Neural cell (in vitro differentiated cells): ENCODE measurements around the gene NOS1AP. TPM values are rescaled to one million over a fixed set of nuclear protein-coding genes. Genes with fewer than 3 reads are reported as not detected.

Source experiments
- H2AFZ ChIP-seq: fragments of 200-600, 300-800 bp; sonication (generic), shearing (Covaris generic); 2 replicates; pipeline ENCODE4 v1.6.0; 2014; ENCODE audit warnings: low read depth, mild to moderate bottlenecking, antibody characterized with exemption, low read length, moderate library complexity
- H3F3A ChIP-seq: fragments of 200-600 bp; shearing (Covaris generic); 2 replicates; pipeline ENCODE4 v1.6.1; 2016; ENCODE audit warnings: mild to moderate bottlenecking, moderate library complexity, mixed read lengths, antibody characterized with exemption, low read length; ENCODE audit not compliant: insufficient read depth, poor library complexity, severe bottlenecking
- H3K27ac ChIP-seq: fragments of 200-600, 300-800 bp; sonication (generic), shearing (Covaris generic); 2 replicates; pipeline ENCODE4 v1.5.1; 2014; ENCODE audit warnings: mild to moderate bottlenecking, low read length, moderate library complexity
- H3K27me3 ChIP-seq: fragments of 300-800, 200-600 bp; sonication (generic), shearing (Covaris generic); 2 replicates; pipeline ENCODE4 v1.6.0; 2014; ENCODE audit warnings: mild to moderate bottlenecking, low read depth, low read length, moderate library complexity; ENCODE audit not compliant: insufficient read depth
- H3K36me3 ChIP-seq: fragments of 300-800, 200-600 bp; sonication (generic), shearing (Covaris generic); 2 replicates; pipeline ENCODE4 v1.5.1; 2014; ENCODE audit warnings: mild to moderate bottlenecking, antibody characterized with exemption, low read length, moderate library complexity; ENCODE audit not compliant: insufficient read depth
- H3K4me2 ChIP-seq: fragments of 300-800, 200-600 bp; sonication (generic), shearing (Covaris generic); 2 replicates; pipeline ENCODE4 v1.6.0; 2014; ENCODE audit warnings: mild to moderate bottlenecking, low read length
- H3K4me3 ChIP-seq: fragments of 300-800, 200-600 bp; sonication (generic), shearing (Covaris generic); 2 replicates; pipeline ENCODE4 v1.5.1; 2014; ENCODE audit warnings: mild to moderate bottlenecking, low read length, moderate library complexity
- H3K79me2 ChIP-seq: fragments of 200-600 bp; shearing (Covaris generic); replicated peaks from 2 replicates; pipeline ENCODE4 v1.6.0; 2014; ENCODE audit warnings: mild to moderate bottlenecking, low read length, moderate library complexity; ENCODE audit not compliant: insufficient read depth
- H3K9ac ChIP-seq: fragments of 300-800, 200-600 bp; sonication (generic), shearing (Covaris generic); 2 replicates; pipeline ENCODE4 v1.6.1; 2016; ENCODE audit warnings: mild to moderate bottlenecking, low read length, mixed read lengths
- H3K9me2 ChIP-seq: fragments of 200-600 bp; shearing (Covaris generic); 2 replicates; pipeline ENCODE4 v1.6.1; 2016; ENCODE audit warnings: mild to moderate bottlenecking, low read length, mixed read lengths; ENCODE audit not compliant: insufficient read depth
- H3K9me3 ChIP-seq: fragments of 200-600, 300-800 bp; sonication (generic), shearing (Covaris generic); 2 replicates; pipeline ENCODE4 v1.6.1; 2016; ENCODE audit warnings: mild to moderate bottlenecking, mixed run types, low read length, moderate library complexity, mixed read lengths
- H4K20me1 ChIP-seq: fragments of 200-600 bp; shearing (Covaris generic); 2 replicates; pipeline ENCODE4 v1.6.1; 2016; ENCODE audit warnings: mild to moderate bottlenecking, mixed run types; ENCODE audit not compliant: insufficient read depth
- EZH2 ChIP-seq: fragments of 200-600, 300-800 bp; shearing (Covaris generic), sonication (generic); IDR thresholded peaks from 2 replicates; pipeline ENCODE4 v1.6.1; 2014; ENCODE audit warnings: antibody characterized with exemption, low read length, borderline replicate concordance, mild to moderate bottlenecking; ENCODE audit not compliant: insufficient read depth, poor library complexity, severe bottlenecking
- MXI1 ChIP-seq: fragments of 450-650 bp; conservative IDR thresholded peaks from 2 replicates; pipeline ENCODE4 v1.6.1; 2014; ENCODE audit warnings: antibody characterized with exemption, mild to moderate bottlenecking; ENCODE audit not compliant: poor library complexity, severe bottlenecking
- POLR2AphosphoS5 ChIP-seq: IDR thresholded peaks from 2 replicates; pipeline ENCODE4 v1.6.1; 2012
- RAD21 ChIP-seq: fragments of 450-650 bp; conservative IDR thresholded peaks from 2 replicates; pipeline ENCODE4 v1.6.1; 2014; ENCODE audit warnings: antibody characterized with exemption, mild to moderate bottlenecking, moderate library complexity
- SMC3 ChIP-seq: fragments of 450-650 bp; conservative IDR thresholded peaks from 2 replicates; pipeline ENCODE4 v1.6.1; 2014; ENCODE audit warnings: antibody characterized with exemption, mild to moderate bottlenecking, moderate library complexity; ENCODE audit not compliant: poor library complexity
- TAF1 ChIP-seq: IDR thresholded peaks from 2 replicates; pipeline ENCODE4 v1.6.1; 2012; ENCODE audit warnings: low read depth
- polyA plus RNA-seq: library from polyadenylated mRNA; depleted of rRNA; stranded (reverse); fragments of >200 nt; gene quantifications from 2 replicates; pipeline ENCODE4 v1.2.3, GENCODE V29; 2014
- TF ChIP-seq, protein P1 (sequence below): fragments of 450-650 bp; IDR thresholded peaks from 2 replicates; pipeline ENCODE4 v1.5.1; 2014; ENCODE audit warnings: antibody characterized with exemption, mild to moderate bottlenecking, moderate library complexity; ENCODE audit not compliant: poor library complexity, severe bottlenecking
- TF ChIP-seq, protein P2 (sequence below): IDR thresholded peaks from 2 replicates; pipeline ENCODE4 v1.6.1; 2012; ENCODE audit warnings: borderline replicate concordance

Gene NOS1AP
- polyA plus RNA-seq, 1 donor from 2014 or later, result 5.3 TPM

DNA sequence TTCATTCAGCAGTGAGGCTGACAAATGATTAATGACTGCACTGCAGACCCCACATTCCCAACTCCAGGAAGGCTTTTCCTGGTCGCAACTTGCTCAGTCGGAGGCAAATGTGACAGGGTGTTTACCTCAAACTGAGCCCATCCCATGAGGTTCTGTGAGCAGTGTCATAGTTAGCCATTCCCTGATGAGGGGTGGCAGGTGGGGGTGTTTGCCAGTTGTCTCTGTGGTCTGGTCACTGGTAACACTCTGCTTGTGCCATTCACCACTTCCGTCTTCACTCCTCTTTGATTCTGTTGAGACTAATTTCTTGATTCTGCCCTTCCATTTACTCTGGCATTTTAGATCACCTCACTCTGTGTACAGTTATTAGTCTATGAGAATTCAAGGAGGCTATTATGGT, 73.5 kb downstream of the NOS1AP start:
- Histone ChIP-seq H3K27ac (no peak overlapping the region), H3K4me3 (no peak overlapping the region), H2AFZ (no peak overlapping the region), H3F3A (peaks cover 6% of the 10 kb centered on the region), H3K79me2 (peaks cover 37% of the 10 kb centered on the region), H3K36me3 (no peaks in the 10 kb centered on the region), H3K27me3 (no peaks in the 10 kb centered on the region), H3K9ac (no peak overlapping the region), H3K9me3 (no peaks in the 10 kb centered on the region), H3K9me2 (no peaks in the 10 kb centered on the region), H3K4me2 (no peak overlapping the region), H4K20me1 (no peaks in the 10 kb centered on the region)
- TF ChIP-seq TAF1, result no peak
- TF ChIP-seq POLR2AphosphoS5, result no peak
- no peak for TF ChIP-seq MXI1
- no peak for TF ChIP-seq SMC3
- no peak for TF ChIP-seq RAD21
- TF ChIP-seq, protein P1, sequence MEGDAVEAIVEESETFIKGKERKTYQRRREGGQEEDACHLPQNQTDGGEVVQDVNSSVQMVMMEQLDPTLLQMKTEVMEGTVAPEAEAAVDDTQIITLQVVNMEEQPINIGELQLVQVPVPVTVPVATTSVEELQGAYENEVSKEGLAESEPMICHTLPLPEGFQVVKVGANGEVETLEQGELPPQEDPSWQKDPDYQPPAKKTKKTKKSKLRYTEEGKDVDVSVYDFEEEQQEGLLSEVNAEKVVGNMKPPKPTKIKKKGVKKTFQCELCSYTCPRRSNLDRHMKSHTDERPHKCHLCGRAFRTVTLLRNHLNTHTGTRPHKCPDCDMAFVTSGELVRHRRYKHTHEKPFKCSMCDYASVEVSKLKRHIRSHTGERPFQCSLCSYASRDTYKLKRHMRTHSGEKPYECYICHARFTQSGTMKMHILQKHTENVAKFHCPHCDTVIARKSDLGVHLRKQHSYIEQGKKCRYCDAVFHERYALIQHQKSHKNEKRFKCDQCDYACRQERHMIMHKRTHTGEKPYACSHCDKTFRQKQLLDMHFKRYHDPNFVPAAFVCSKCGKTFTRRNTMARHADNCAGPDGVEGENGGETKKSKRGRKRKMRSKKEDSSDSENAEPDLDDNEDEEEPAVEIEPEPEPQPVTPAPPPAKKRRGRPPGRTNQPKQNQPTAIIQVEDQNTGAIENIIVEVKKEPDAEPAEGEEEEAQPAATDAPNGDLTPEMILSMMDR, result no peak

DNA sequence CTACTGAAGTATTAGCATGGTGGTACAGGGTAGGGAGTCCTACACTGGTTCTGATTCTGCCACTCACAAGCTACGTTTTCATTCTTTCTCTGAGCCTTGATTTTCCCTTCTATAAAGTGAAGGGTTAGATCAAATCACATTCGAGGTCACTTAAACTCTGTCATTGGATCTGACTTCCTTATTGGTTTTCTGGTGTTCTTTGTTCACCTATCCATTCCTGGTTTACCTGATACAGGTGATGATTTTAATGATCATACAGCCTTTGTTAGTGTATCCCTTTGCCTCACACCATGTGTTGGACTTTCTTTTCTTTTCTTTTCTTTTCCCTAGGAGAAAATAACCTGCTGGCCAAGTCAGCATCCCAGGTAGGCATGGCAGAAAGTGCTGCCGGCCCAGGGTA, 74.8 kb downstream of the NOS1AP start:
- H3K79me2 ChIP-seq, result peaks cover 41% of the 10 kb centered on the region
- peak overlapping the region; percentile 84 for H3K27ac ChIP-seq
- peak overlapping the region; percentile 52 for H3K4me3 ChIP-seq
- no peak overlapping the region for H2AFZ ChIP-seq
- H3K9me3 ChIP-seq, result no peaks in the 10 kb centered on the region
- peak overlapping the region; percentile 58 for H3K9ac ChIP-seq
- TF ChIP-seq EZH2 (no peak), MXI1 (peak; percentile 8), TAF1 (no peak)
- TF ChIP-seq, protein P2, sequence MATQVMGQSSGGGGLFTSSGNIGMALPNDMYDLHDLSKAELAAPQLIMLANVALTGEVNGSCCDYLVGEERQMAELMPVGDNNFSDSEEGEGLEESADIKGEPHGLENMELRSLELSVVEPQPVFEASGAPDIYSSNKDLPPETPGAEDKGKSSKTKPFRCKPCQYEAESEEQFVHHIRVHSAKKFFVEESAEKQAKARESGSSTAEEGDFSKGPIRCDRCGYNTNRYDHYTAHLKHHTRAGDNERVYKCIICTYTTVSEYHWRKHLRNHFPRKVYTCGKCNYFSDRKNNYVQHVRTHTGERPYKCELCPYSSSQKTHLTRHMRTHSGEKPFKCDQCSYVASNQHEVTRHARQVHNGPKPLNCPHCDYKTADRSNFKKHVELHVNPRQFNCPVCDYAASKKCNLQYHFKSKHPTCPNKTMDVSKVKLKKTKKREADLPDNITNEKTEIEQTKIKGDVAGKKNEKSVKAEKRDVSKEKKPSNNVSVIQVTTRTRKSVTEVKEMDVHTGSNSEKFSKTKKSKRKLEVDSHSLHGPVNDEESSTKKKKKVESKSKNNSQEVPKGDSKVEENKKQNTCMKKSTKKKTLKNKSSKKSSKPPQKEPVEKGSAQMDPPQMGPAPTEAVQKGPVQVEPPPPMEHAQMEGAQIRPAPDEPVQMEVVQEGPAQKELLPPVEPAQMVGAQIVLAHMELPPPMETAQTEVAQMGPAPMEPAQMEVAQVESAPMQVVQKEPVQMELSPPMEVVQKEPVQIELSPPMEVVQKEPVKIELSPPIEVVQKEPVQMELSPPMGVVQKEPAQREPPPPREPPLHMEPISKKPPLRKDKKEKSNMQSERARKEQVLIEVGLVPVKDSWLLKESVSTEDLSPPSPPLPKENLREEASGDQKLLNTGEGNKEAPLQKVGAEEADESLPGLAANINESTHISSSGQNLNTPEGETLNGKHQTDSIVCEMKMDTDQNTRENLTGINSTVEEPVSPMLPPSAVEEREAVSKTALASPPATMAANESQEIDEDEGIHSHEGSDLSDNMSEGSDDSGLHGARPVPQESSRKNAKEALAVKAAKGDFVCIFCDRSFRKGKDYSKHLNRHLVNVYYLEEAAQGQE, result no peak
- TF ChIP-seq, protein P1, result no peak
- H3K36me3 ChIP-seq, result no peaks in the 10 kb centered on the region
- no peaks in the 10 kb centered on the region for H4K20me1 ChIP-seq
- no peaks in the 10 kb centered on the region for H3K27me3 ChIP-seq
- no peaks in the 10 kb centered on the region for H3K9me2 ChIP-seq
- H3F3A ChIP-seq, result peaks cover 6% of the 10 kb centered on the region
- peak overlapping the region; percentile 16 for H3K4me2 ChIP-seq
